HG03108 (cell line): ENCODE measurements around the gene MACF1.
"Not testable (repeated sequence)": the region's sequence is repeated elsewhere in the genome, so short reads cannot be mapped to it uniquely, and the experiment has no call there.

Source experiments
- ATAC-seq: cut with Tn5 transposase; IDR thresholded peaks from one replicate; pipeline ENCODE4 v1.9.1; 2021; ENCODE audit warnings: moderate library complexity; ENCODE audit not compliant: unreplicated experiment

Gene MACF1

DNA sequence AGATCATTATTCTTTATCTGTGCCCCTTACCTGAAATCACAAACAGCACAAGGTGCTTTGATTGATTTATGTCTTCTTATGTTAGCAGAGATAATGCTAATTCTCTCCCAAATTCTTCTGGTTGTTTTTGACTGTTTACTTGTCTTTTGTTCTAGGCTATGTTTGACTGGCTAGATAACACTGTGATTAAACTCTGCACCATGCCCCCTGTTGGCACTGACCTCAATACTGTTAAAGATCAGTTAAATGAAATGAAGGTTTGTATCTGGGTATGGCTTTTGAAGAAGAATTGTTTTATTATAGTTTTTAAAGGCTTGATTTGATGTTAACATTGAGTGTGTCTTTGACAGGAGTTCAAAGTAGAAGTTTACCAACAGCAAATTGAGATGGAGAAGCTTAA lies 237.3 kb downstream of the MACF1 start:
- ATAC-seq = no peak

DNA sequence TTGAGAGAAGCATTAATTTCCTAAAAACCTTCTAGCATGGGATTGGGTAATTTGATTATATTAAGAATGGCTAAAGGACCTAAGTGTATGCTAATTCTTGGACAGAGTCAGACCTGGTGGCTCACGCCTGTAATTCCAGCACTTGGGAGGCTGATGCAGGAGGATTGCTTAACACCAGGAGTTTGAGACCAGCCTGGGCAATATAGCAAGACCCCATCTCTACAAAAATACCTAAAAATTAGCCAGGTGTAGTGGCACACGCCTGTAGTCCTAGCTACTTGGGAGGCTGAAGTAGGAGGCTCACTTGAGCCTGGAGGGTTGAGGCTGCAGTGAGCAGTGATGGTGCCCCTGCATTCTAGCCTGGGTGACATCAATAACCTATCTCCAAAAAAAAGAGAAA lies 241.1 kb downstream of the MACF1 start:
- no peak for ATAC-seq

DNA sequence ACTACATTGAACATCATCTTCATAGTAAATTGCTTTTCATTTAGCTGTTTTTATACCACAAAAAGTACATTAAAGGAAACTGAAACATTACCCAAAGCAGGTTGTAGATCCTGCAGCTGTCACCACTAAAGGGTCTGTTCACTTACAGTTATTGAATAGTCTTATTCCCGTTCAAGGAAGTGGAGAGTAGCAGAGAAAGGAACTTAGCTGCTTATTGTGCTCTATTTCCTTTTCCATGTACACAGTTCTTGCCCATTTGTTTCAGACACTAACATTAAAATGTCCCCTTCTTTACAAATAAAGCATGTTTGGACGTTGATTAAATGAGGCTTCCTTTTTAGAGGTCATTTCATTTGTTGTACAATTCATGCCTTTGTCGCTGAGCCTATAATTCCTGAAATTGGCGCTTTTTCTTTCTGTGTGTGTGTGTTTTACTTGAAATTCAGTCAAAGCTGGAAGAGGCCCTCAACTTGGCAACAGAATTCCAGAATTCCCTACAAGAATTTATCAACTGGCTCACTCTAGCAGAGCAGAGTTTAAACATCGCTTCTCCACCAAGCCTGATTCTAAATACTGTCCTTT lies 242.6 kb downstream of the MACF1 start:
- no peak for ATAC-seq

DNA sequence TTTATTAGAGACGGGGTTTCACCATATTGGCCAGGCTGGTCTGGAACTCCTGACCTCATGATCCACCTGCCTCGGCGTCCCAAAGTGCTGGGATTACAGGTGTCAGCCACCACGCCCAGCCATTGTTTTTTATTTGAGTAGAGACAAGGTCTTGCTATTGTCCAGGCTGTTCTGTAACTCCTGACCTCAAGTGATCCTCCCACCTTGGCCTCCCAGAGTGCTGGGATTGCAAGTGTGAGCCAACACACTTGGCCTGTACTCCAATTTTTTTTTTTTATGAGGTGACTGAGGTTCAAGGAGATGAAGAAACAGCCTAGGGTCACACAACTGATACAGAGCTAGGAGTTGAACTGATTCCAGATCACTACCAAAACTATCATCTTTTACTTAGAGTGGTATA lies 245.5 kb downstream of the MACF1 start:
- ATAC-seq = not testable (repeated sequence)

DNA sequence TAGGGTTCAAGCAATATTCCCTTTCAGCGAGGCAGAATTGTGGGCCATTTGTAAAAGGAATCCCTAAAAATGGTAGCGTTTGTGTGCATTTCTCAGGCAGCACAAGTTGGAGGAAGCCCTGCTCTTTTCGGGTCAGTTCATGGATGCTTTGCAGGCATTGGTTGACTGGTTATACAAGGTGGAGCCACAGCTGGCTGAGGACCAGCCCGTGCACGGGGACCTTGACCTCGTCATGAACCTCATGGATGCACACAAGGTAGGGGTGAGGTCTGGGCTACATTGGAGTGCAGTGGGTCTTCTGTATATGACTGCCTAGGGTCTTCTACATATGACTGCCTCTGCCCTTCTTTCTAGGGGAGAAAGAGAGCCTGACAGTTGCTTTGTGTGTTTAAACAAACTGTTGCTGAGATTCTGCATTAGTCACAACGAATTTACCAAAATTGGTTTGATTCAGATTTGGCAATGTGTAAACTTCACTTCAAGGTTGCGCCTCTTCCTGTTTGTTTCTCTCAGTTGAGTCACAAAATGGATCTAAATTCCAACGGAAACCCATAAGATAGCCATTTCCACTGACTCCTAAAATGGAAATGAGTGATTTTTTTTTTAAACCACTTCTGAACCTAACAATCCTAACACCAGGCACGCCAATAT lies 246.6 kb downstream of the MACF1 start:
- no peak for ATAC-seq

DNA sequence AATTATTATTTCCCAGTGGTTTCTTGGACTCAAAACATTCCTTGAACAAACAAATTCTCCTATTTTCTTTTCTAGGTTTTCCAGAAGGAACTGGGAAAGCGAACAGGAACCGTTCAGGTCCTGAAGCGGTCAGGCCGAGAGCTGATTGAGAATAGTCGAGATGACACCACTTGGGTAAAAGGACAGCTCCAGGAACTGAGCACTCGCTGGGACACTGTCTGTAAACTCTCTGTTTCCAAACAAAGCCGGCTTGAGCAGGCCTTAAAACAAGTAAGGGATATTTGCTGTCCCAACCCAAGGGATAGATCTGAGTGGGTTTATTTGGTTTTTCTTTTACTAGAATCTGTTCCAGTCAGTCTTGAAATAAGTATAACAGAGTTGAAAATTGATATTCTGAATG lies 247.6 kb downstream of the MACF1 start:
- ATAC-seq = no peak

DNA sequence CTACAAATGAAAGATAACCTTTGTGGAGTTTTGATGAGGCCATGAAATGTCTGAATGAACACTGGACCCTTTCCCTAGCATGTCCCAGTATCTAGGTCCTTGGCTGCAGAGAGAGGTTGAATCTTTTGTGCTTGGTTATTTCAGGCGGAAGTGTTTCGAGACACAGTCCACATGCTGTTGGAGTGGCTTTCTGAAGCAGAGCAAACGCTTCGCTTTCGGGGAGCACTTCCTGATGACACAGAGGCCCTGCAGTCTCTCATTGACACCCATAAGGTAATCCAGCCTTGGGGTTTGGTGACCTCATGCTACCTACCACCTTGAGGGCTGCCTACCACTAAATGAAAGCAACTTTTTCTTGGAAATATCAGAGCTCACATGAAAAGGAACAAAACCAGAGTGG lies 248.0 kb downstream of the MACF1 start:
- no peak for ATAC-seq

DNA sequence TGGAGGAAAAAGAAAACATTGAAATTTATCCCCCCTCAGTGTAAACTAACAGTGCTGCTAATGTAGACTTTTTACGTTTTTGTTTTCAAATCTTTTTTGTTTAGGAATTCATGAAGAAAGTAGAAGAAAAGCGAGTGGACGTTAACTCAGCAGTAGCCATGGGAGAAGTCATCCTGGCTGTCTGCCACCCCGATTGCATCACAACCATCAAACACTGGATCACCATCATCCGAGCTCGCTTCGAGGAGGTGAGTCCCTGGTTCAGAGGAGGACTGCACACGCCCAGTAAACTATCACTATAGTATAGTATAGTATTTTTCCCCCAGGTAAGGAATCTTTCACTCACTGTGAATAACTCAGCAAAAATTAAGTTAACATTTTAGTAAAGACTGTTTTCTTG lies 249.1 kb downstream of the MACF1 start:
- ATAC-seq = no peak

DNA sequence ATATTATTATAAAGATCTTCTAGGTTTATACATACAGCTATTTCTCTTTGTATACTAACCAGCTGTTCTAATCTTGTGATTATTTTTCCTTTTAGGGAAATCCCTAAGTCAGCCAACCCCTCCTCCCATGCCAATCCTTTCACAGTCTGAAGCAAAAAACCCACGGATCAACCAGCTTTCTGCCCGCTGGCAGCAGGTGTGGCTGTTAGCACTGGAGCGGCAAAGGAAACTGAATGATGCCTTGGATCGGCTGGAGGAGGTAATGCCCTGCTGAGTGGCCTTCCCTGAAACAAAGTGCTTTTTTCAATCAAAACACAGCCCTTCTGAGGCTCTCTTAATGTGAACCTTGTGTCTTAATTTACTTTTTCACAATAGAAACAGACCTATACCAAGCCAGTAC lies 254.5 kb downstream of the MACF1 start:
- ATAC-seq = no peak

DNA sequence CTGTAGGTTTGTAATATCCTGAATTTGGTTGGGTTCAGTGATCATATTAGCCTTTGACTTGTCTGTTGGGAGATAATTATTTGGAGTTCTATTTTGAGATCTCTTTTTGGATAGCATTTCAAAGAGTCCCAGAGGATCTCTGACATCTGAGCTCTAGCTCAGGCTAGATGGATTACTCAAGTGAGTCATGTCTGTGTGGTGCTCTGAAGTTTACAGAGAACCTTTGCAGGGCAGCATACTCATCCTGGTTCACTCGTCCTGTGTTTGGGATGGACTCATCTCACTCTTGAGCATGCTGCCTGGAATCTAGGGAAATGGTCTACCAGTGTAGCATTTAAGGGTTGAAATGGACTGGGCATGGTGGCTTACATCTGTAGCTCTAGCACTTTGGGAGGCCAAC lies 257.6 kb downstream of the MACF1 start:
- ATAC-seq = no peak

DNA sequence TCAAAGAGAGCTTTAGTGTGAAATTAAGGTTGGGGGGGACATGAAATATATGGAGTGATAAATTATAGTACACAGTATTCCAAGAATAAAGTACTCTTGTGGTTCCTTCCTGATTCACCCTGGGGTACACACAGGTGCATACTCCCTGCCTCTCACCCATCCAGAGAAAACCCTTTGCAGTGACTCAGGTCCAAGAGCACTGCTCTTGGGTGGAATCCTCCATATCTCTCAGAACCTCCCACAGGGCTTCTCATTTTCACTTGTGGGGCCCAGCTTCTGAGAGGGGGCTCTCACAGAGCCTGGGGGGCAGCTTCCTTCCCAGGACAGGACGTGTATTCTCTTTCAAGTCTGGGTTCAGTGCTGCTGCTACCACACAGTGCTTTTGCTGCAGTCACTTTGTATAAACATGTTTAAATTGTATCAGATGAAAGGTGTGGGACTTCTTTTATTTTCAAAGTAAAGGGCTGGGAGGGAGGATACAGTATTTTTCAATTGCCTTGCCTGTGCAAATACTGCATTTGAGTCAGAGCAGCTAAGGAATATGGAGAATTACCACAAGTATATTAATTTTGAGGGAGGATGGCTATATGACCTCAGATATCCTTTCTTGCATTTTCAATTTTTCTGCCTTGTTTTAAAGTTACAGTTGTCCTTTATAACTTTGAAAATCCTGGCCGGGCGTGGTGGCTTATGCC lies 262.1 kb downstream of the MACF1 start:
- ATAC-seq = no peak

DNA sequence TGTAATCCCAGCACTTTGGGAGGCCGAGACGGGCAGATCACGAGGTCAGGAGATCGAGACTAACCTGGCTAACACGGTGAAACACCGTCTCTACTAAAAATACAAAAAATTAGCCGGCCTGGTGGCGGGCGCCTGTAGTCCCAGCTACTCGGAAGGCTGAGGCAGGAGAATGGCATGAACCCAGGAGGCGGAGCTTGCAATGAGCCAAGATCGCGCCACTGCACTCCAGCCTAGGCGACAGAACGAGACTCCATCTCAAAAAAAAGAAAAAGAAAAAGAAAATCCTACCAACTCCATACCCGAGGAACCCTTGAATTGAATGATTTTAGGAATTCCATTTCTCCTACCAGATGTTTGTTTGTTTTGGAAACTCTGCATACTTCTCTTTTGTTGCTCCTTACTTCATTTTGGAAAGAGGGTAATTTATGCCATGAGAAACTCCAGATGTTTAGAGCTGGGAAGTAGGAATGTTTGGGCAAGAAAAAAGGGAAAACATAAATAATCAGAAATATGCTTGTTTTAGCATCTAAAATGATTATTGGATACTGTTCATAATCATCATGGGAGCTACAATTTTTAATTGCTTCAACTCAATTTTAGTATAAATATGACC lies 262.7 kb downstream of the MACF1 start:
- not testable (repeated sequence) for ATAC-seq

DNA sequence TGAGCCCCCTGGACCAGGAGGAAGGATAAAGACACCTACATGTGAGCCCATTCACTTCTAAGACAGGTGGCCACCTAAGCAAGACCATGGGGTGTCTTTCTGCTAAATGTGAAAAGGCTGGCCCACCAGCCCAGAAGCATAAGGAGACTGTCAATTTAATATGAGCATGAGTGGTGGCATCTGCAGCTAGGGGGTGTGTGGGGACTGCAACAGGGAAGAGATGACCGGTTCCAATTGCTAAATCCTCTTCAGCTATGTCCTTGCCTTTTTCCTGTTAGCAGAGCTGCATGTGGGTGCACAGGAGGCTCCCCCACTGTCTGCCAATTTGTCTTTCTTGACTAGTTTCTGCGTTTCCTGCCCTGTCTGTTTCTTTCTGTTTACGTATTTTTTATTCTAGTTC lies 264.7 kb downstream of the MACF1 start:
- ATAC-seq = no peak

DNA sequence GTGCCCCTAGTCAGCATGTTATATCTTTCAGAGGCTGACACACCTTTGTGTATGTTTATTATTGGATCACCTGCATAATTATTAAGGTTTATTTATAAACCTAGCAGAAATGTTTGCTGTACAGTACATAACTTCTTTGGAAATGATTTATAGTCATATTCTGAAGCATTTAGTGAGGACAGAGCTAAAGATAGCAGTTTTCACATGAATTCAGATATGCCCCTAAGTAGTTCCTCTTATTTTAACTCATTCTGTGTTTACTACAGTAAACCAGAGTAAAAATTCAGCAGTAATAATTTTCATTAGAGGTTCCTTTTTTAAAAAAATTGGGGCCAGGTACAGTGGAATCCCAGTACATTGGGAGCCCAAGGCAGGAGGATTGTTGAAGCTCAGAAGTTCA lies 265.5 kb downstream of the MACF1 start:
- ATAC-seq = no peak

DNA sequence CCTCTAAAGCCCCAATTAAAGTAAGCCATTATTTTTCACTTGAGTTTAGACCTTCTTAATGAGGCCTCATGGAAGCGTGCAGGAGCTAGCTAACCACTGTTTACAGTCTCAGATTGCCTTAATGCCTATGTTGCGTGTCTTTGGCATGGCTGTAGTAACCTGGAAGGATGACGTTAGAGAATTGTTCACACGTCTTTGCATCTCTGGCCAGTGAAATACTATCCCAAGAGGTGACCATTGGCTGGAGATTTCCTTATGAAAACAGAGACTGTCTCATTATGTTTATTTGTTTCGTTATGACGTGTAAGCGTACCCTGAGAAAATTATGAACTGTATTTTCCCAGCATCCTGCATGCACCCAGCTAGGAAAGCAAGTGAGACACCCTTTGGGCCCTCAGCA lies 268.3 kb downstream of the MACF1 start:
- ATAC-seq = no peak

DNA sequence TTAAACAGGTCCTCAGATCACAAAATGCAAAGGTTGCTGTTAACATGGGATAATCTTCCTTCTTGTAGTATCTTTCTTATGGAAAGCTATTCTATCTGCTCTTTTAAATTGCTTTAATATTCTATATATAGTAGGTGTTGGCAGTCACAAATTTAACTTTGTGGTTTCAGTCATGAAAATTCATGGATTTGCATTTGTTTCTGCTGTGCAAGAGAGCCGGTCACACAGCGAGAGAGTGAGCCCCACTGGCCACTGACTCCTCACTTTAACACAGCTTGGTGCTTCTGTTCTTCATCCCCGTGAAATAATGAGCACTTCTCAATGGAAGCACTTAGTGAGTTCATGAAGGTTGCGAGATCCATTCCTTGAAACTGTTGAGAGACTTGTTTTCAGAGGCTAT lies 268.8 kb downstream of the MACF1 start:
- ATAC-seq = no peak

DNA sequence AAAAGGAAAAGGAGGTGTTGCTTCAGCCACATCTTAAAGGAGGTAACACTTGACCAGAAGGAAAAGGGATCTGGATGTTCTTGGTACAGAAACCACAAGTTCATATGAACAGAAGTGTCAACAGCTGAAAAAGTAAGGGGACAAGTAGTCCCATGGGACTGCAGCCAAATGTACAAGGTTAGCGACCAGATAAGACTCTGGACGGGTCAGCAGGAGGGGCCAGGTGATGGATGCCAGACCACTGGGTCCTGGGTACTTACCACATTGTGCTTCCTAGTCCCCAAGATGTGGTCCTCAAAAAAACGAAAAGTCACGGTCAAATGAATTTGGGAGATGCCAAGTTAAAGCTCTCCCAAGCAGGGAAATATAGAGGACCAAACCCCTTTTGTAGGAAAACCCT lies 270.3 kb downstream of the MACF1 start:
- ATAC-seq = no peak

DNA sequence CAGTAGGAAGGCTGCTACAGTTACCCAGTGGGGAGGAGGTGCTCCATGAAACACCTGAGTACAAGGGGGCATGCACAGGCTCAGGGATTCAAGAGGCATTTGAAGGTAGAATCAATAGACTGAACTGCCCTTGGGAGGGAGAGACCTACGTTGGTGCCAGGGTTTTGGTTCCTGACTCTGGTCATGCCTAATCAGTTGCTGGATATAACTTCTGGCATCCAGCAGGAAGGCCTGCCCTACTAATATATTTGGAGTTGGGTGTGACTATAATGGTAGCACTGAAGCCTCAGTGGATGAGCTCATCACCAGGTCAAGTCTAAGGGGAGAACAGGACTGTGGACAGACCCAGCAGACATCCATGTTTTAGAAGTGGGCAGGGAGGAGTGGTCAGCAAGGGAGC lies 271.1 kb downstream of the MACF1 start:
- ATAC-seq = not testable (repeated sequence)

DNA sequence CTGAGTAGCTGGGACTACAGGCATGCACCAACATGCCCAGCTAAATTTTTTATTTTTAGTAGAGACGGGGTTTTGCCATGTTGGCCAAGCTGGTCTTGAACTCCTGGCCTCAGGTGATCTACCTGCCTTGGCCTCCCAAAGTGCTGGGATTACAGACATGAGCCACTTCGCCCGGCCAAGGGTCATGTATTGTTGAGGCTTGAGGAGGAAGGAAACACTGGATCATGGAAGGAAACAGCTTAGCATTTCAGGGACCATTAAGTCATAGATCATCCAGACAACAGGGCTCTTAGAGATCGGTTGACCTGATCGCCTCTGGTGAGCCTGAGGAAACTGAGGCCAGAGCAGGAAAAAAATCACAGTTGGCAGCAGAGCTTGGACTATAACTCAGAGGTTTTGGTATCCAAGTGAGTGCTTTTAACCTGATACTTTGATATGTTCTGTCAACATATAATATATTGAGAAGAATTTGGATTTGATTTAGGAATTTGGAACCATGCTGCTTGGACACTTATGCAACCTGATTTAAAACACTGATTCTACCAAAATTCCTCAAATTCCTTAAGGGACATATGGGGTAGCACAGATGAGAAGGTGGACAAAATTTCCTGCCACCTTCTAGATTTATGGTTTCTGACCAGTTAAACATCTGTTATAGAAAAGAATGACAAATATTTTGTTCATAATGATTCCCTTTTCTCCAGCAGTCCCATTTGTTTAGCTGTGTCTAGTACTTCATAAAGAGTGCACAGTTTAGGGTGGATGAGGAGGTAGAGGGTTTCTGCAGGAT lies 273.8 kb downstream of the MACF1 start:
- ATAC-seq = no peak

DNA sequence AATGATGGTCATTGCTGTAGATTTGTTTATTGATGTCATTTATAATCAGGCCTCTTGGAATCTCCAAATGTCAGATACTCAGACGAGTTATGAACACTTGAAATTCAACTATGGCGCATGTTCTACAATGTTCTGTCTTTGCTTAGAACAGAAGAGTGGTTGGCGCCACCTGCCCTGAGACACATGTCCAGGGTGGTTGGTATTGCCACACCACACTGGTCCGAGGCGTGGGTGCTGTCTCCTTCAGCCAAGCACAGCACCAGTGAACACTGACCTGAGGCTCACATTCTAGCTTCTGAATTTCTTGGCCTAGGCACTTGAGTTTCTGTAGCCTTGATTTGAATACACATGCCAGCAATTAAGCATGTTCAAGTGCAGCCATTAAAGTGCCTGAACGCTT lies 276.8 kb downstream of the MACF1 start:
- no peak for ATAC-seq

DNA sequence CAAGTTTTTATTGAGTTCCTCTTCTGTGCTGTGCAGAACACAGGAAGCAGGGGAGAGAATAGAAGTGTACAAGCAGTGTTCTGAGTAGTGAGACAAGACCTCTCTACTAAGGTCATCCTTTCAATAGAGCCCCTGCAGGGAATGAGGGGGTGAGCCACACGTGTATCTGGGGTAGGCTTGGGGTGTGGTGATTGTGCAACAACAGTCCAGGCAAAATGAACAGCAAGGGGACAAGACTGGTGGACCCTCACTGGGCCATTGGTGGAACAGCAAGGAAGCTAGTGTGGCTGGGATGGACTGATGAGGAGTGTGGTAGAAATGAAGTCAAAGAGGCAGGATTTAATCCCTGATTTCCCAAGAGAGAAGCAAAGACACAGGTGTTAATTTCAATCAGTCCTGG lies 278.8 kb downstream of the MACF1 start:
- no peak for ATAC-seq
